HL-60 (cell line): ENCODE results near the gene ERCC3.

Source experiments
- GABPA ChIP-seq: IDR thresholded peaks from 2 replicates; pipeline ENCODE4 v1.6.1; 2012; ENCODE audit warnings: low read depth
- POLR2AphosphoS5 ChIP-seq: IDR thresholded peaks from 2 replicates; pipeline ENCODE4 v1.6.1; 2012; ENCODE audit warnings: low read depth
- SPI1 ChIP-seq: IDR thresholded peaks from 2 replicates; pipeline ENCODE4 v1.6.1; 2012; ENCODE audit warnings: low read depth, mild to moderate bottlenecking, borderline replicate concordance
- TF ChIP-seq, protein P1 (sequence below): IDR thresholded peaks from one replicate; pipeline ENCODE4 v1.5.1; 2011; ENCODE audit warnings: low read length, control low read depth, inconsistent platforms; ENCODE audit not compliant: insufficient read depth
- TF ChIP-seq, protein P2 (sequence below): IDR thresholded peaks from 2 replicates; pipeline ENCODE4 v1.6.1; 2012; ENCODE audit warnings: low read depth; ENCODE audit not compliant: insufficient replicate concordance

DNA sequence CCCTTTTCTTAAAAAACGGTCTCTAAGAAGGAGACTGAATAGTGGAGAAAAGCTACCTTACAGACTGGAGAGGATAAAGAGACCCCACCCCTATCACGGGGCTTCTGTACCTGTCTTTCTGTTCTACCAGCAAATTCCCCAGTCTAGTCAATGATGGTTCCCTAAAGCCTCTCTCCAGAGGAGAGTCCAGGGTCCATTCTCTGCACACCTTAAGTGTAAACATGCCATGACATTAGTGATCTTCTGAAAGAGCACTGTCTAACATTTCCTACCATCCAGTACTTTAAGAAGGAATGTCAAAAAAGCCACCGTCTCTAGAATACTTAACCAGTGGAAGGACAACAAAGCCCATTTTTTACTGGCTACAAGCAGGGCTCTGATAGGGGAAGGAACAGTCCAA lies 17.0 kb upstream of the ERCC3 start:
- TF ChIP-seq, protein P1, sequence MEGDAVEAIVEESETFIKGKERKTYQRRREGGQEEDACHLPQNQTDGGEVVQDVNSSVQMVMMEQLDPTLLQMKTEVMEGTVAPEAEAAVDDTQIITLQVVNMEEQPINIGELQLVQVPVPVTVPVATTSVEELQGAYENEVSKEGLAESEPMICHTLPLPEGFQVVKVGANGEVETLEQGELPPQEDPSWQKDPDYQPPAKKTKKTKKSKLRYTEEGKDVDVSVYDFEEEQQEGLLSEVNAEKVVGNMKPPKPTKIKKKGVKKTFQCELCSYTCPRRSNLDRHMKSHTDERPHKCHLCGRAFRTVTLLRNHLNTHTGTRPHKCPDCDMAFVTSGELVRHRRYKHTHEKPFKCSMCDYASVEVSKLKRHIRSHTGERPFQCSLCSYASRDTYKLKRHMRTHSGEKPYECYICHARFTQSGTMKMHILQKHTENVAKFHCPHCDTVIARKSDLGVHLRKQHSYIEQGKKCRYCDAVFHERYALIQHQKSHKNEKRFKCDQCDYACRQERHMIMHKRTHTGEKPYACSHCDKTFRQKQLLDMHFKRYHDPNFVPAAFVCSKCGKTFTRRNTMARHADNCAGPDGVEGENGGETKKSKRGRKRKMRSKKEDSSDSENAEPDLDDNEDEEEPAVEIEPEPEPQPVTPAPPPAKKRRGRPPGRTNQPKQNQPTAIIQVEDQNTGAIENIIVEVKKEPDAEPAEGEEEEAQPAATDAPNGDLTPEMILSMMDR: no peak
- TF ChIP-seq, protein P2, sequence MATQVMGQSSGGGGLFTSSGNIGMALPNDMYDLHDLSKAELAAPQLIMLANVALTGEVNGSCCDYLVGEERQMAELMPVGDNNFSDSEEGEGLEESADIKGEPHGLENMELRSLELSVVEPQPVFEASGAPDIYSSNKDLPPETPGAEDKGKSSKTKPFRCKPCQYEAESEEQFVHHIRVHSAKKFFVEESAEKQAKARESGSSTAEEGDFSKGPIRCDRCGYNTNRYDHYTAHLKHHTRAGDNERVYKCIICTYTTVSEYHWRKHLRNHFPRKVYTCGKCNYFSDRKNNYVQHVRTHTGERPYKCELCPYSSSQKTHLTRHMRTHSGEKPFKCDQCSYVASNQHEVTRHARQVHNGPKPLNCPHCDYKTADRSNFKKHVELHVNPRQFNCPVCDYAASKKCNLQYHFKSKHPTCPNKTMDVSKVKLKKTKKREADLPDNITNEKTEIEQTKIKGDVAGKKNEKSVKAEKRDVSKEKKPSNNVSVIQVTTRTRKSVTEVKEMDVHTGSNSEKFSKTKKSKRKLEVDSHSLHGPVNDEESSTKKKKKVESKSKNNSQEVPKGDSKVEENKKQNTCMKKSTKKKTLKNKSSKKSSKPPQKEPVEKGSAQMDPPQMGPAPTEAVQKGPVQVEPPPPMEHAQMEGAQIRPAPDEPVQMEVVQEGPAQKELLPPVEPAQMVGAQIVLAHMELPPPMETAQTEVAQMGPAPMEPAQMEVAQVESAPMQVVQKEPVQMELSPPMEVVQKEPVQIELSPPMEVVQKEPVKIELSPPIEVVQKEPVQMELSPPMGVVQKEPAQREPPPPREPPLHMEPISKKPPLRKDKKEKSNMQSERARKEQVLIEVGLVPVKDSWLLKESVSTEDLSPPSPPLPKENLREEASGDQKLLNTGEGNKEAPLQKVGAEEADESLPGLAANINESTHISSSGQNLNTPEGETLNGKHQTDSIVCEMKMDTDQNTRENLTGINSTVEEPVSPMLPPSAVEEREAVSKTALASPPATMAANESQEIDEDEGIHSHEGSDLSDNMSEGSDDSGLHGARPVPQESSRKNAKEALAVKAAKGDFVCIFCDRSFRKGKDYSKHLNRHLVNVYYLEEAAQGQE: no peak
- no peak for TF ChIP-seq GABPA
- no peak for TF ChIP-seq POLR2AphosphoS5
- no peak for TF ChIP-seq SPI1
